NCI-H69 (cell line): Measurements from ENCODE around the gene SEMA5A.

Source experiments
- DNase-seq: peaks from one replicate; lab custom pipeline; 2025; lab: John Stamatoyannopoulos, UW

The SEMA5A gene

GRCh38 chr5:9265441-9266287, 280.2 kb downstream of the SEMA5A start:
- no peak for DNase-seq

GRCh38 chr5:9264301-9264700, 281.6 kb downstream of the SEMA5A start:
- DNase-seq: no peak

GRCh38 chr5:9263656-9264055, 282.2 kb downstream of the SEMA5A start:
- no peak for DNase-seq

GRCh38 chr5:9251379-9251980, 294.4 kb downstream of the SEMA5A start:
- DNase-seq: no peak

GRCh38 chr5:9249231-9249630, 296.6 kb downstream of the SEMA5A start:
- DNase-seq: no peak

GRCh38 chr5:9245071-9245470, 300.8 kb downstream of the SEMA5A start:
- DNase-seq: no peak

GRCh38 chr5:9244417-9244816, 301.5 kb downstream of the SEMA5A start:
- no peak for DNase-seq

GRCh38 chr5:9241479-9242305, 304.2 kb downstream of the SEMA5A start:
- no peak for DNase-seq

GRCh38 chr5:9240431-9240830, 305.4 kb downstream of the SEMA5A start:
- no peak for DNase-seq

GRCh38 chr5:9239626-9240025, 306.2 kb downstream of the SEMA5A start:
- no peak for DNase-seq

- no peak for DNase-seq
These were observed 306.8 kb downstream of the SEMA5A start for GRCh38 chr5:9239071-9239470.

GRCh38 chr5:9233712-9234111, 312.2 kb downstream of the SEMA5A start:
- no peak for DNase-seq

- no peak for DNase-seq
These were observed 312.8 kb downstream of the SEMA5A start for GRCh38 chr5:9233035-9233434.

- no peak for DNase-seq
These were observed 314.0 kb downstream of the SEMA5A start for GRCh38 chr5:9231842-9232241.

GRCh38 chr5:9230355-9230754, 315.5 kb downstream of the SEMA5A start:
- no peak for DNase-seq

- DNase-seq: no peak
These were observed 319.8 kb downstream of the SEMA5A start for GRCh38 chr5:9226016-9226536.

- DNase-seq: no peak
These were observed 323.6 kb downstream of the SEMA5A start for GRCh38 chr5:9222054-9222976.

- DNase-seq: no peak
These were observed 327.5 kb downstream of the SEMA5A start for GRCh38 chr5:9218358-9218757.

GRCh38 chr5:9212605-9213004, 333.3 kb downstream of the SEMA5A start:
- no peak for DNase-seq

GRCh38 chr5:9209846-9210492, 335.9 kb downstream of the SEMA5A start:
- DNase-seq: no peak
